Measurements from ENCODE around the gene ZC3H10. TPM values are rescaled to one million over a fixed set of nuclear protein-coding genes. Genes with fewer than 3 reads are reported as not detected.

Gene ZC3H10
- total and polyA plus RNA-seq, 2 of the 13 experiments (the other 11 are each of a cell fraction or from before 2014, with no cell fraction given) = 0.70 to 2.3 TPM

DNA sequence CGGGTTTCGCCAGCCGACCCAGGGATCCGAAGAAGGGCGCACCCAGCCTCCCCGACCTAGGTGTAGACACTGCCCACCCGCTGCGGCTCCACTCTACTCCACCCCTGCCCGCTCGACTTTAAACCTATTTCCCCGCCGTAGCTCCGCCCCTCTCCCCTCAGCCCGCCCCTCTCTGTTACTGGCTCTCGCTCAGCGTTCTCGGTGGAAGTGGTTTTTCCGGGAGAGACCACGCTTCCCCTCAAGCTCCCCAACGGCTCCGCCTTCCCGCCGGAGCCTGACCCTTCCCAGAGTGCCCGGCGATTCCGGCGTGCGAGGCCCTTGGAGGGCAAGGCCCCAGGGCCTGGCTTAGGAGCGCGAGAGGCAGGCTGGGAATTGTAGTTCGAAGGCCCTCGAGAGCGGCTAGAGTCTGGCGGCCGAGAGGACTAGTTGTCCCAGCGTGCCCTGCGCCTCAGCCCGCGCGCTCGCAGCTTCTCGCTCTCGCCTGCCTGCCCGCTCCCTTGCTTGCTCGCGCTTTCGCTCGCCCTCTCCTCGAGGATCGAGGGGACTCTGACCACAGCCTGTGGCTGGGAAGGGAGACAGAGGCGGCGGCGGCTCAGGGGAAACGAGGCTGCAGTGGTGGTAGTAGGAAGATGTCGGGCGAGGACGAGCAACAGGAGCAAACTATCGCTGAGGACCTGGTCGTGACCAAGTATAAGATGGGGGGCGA, 13.8 kb upstream of the ZC3H10 start, which contains the start of gene PA2G4 (continued):
- TF ChIP-seq, protein P1, sequence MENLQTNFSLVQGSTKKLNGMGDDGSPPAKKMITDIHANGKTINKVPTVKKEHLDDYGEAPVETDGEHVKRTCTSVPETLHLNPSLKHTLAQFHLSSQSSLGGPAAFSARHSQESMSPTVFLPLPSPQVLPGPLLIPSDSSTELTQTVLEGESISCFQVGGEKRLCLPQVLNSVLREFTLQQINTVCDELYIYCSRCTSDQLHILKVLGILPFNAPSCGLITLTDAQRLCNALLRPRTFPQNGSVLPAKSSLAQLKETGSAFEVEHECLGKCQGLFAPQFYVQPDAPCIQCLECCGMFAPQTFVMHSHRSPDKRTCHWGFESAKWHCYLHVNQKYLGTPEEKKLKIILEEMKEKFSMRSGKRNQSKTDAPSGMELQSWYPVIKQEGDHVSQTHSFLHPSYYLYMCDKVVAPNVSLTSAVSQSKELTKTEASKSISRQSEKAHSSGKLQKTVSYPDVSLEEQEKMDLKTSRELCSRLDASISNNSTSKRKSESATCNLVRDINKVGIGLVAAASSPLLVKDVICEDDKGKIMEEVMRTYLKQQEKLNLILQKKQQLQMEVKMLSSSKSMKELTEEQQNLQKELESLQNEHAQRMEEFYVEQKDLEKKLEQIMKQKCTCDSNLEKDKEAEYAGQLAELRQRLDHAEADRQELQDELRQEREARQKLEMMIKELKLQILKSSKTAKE (CRISPR knock-in tag; IDR thresholded peaks at IDR 0.05; ENCODE audit: borderline replicate concordance) = peak; percentile 60
- peak; percentile 20; the same call in 1 of the 2 replicates for TF ChIP-seq ZNF460 (CRISPR knock-in tag; IDR thresholded peaks at IDR 0.05; ENCODE audit: borderline replicate concordance)
- no peak for TF ChIP-seq XBP1 (CRISPR knock-in tag; IDR thresholded peaks at IDR 0.05)
- TF ChIP-seq ZNF510 (CRISPR knock-in tag; IDR thresholded peaks at IDR 0.05; ENCODE audit: low read depth) = peak; percentile 87; the same call in 1 of the 2 replicates
- peak; percentile 47 for TF ChIP-seq RBM39 (IDR thresholded peaks at IDR 0.05; ENCODE audit: low read depth, low read length, poor library complexity, severe bottlenecking)
- TF ChIP-seq, protein P2, sequence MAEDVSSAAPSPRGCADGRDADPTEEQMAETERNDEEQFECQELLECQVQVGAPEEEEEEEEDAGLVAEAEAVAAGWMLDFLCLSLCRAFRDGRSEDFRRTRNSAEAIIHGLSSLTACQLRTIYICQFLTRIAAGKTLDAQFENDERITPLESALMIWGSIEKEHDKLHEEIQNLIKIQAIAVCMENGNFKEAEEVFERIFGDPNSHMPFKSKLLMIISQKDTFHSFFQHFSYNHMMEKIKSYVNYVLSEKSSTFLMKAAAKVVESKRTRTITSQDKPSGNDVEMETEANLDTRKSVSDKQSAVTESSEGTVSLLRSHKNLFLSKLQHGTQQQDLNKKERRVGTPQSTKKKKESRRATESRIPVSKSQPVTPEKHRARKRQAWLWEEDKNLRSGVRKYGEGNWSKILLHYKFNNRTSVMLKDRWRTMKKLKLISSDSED (CRISPR knock-in tag; IDR thresholded peaks at IDR 0.05) = no peak
- TF ChIP-seq ZNF724P (CRISPR knock-in tag; IDR thresholded peaks at IDR 0.05; ENCODE audit: borderline replicate concordance) = no peak; the same call in 1 of the 2 replicates
- TF ChIP-seq NFKBIZ (CRISPR knock-in tag; IDR thresholded peaks at IDR 0.05) = peak; percentile 55; the same call in 1 of the 2 replicates
- TF ChIP-seq ZNF263 (CRISPR knock-in tag; IDR thresholded peaks at IDR 0.05) = peak; percentile 14; the same call in 1 of the 2 replicates
- TF ChIP-seq ZSCAN30 (CRISPR knock-in tag; IDR thresholded peaks at IDR 0.05) = no peak; the same call in 1 of the 2 replicates
- no peak for TF ChIP-seq ATF7 (IDR thresholded peaks at IDR 0.05)
- no peak for TF ChIP-seq ATF7 (CRISPR knock-in tag; IDR thresholded peaks at IDR 0.05)
- TF ChIP-seq, protein P3, sequence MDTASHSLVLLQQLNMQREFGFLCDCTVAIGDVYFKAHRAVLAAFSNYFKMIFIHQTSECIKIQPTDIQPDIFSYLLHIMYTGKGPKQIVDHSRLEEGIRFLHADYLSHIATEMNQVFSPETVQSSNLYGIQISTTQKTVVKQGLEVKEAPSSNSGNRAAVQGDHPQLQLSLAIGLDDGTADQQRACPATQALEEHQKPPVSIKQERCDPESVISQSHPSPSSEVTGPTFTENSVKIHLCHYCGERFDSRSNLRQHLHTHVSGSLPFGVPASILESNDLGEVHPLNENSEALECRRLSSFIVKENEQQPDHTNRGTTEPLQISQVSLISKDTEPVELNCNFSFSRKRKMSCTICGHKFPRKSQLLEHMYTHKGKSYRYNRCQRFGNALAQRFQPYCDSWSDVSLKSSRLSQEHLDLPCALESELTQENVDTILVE (CRISPR knock-in tag; IDR thresholded peaks at IDR 0.05) = peak; percentile 92
- no peak for TF ChIP-seq TRIM24 (CRISPR knock-in tag; IDR thresholded peaks at IDR 0.05)
- TF ChIP-seq, protein P4, sequence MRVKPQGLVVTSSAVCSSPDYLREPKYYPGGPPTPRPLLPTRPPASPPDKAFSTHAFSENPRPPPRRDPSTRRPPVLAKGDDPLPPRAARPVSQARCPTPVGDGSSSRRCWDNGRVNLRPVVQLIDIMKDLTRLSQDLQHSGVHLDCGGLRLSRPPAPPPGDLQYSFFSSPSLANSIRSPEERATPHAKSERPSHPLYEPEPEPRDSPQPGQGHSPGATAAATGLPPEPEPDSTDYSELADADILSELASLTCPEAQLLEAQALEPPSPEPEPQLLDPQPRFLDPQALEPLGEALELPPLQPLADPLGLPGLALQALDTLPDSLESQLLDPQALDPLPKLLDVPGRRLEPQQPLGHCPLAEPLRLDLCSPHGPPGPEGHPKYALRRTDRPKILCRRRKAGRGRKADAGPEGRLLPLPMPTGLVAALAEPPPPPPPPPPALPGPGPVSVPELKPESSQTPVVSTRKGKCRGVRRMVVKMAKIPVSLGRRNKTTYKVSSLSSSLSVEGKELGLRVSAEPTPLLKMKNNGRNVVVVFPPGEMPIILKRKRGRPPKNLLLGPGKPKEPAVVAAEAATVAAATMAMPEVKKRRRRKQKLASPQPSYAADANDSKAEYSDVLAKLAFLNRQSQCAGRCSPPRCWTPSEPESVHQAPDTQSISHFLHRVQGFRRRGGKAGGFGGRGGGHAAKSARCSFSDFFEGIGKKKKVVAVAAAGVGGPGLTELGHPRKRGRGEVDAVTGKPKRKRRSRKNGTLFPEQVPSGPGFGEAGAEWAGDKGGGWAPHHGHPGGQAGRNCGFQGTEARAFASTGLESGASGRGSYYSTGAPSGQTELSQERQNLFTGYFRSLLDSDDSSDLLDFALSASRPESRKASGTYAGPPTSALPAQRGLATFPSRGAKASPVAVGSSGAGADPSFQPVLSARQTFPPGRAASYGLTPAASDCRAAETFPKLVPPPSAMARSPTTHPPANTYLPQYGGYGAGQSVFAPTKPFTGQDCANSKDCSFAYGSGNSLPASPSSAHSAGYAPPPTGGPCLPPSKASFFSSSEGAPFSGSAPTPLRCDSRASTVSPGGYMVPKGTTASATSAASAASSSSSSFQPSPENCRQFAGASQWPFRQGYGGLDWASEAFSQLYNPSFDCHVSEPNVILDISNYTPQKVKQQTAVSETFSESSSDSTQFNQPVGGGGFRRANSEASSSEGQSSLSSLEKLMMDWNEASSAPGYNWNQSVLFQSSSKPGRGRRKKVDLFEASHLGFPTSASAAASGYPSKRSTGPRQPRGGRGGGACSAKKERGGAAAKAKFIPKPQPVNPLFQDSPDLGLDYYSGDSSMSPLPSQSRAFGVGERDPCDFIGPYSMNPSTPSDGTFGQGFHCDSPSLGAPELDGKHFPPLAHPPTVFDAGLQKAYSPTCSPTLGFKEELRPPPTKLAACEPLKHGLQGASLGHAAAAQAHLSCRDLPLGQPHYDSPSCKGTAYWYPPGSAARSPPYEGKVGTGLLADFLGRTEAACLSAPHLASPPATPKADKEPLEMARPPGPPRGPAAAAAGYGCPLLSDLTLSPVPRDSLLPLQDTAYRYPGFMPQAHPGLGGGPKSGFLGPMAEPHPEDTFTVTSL (CRISPR knock-in tag; IDR thresholded peaks at IDR 0.05; ENCODE audit: borderline replicate concordance) = no peak
- 0 out of 2 replicates have a peak, but pooled peaks have one; percentile 21 for TF ChIP-seq ZNF256 (CRISPR knock-in tag; conservative IDR thresholded peaks at IDR 0.05)
- peak; percentile 61; the same call in 1 of the 2 replicates for TF ChIP-seq ZNF780A (CRISPR knock-in tag; IDR thresholded peaks at IDR 0.05)
- 0 out of 2 replicates have a peak, but pooled peaks have one; percentile 59 for TF ChIP-seq ELF4 (CRISPR knock-in tag; IDR thresholded peaks at IDR 0.05; ENCODE audit: borderline replicate concordance)
- peak; percentile 97 for TF ChIP-seq ZNF547 (CRISPR knock-in tag; IDR thresholded peaks at IDR 0.05)

Data from HepG2 (cell line).